GM12878 (cell line): ENCODE results near the gene FAM8A1. TPM values are rescaled to one million over a fixed set of nuclear protein-coding genes. Genes with fewer than 3 reads are reported as not detected.

ENCODE experiments used
- ATAC-seq: fragments of 200-7000 bp; cut with Tn5 transposase; 3 replicates; pipeline ENCODE4 v1.9.1; 2020; ENCODE audit warnings: mild to moderate bottlenecking, moderate library complexity
- BruUV-seq: library from RNA; stranded (reverse); fragments of 400-500 nt; replicated peaks from 2 replicates; lab custom pipeline; 2021; lab: Mats Ljungman, UMichigan
- CTCF ChIA-PET: fragments of 300-600 bp; sonication (Branson Sonifier 250); formaldehyde crosslinking; extraction: SDS; loops from one replicate; lab custom pipeline; 2021; ENCODE audit warnings: inconsistent platforms; lab: Yijun Ruan, JAX
- POLR2A ChIA-PET: fragments of 350-600 bp; formaldehyde crosslinking; extraction: SDS; loops from one replicate; lab custom pipeline; 2021; ENCODE audit warnings: inconsistent platforms; lab: Charles Lee
- RAD21 ChIA-PET: fragments of 300-600 bp; sonication (Branson Sonifier 250); formaldehyde crosslinking; loops from one replicate; lab custom pipeline; 2023; ENCODE audit warnings: antibody characterized with exemption; ENCODE audit not compliant: unreplicated experiment; lab: Charles Lee
- SMC1A ChIA-PET: fragments of 300-600 bp; sonication (Branson Sonifier 250); formaldehyde crosslinking; loops from one replicate; lab custom pipeline; 2023; ENCODE audit not compliant: unreplicated experiment, uncharacterized antibody; lab: Charles Lee
- DNase-seq: peaks from one replicate; pipeline ENCODE4 v3.0.0-alpha.2; 2011; ENCODE audit warnings: low read depth, low spot score
- FAIRE-seq: peaks from 3 replicates; lab custom pipeline; 2011; peaks lifted over from hg19 to GRCh38; lab: Jason Lieb, UNC
- H2AFZ ChIP-seq: 2 replicates; pipeline ENCODE4 v1.6.0; 2011; ENCODE audit warnings: low read depth, low read length, control low read depth; ENCODE audit not compliant: control insufficient read depth
- H3K27ac ChIP-seq: 2 replicates; pipeline ENCODE4 v1.5.1; 2011; ENCODE audit warnings: control low read depth; ENCODE audit not compliant: control insufficient read depth, insufficient read depth
- H3K27me3 ChIP-seq, 2 experiments: replicated peaks in 1 of 2; 2 replicates each; pipeline versions ENCODE4 v1.6.0 to v1.6.1; 2011; ENCODE audit warnings: low read length in 1 of 2; ENCODE audit not compliant: control insufficient read depth in 2 of 2, insufficient read depth in 2 of 2
- H3K36me3 ChIP-seq, 2 experiments: 2 replicates each; pipeline ENCODE4 v1.5.1; 2011; ENCODE audit warnings: low read length in 1 of 2; ENCODE audit not compliant: control insufficient read depth in 2 of 2, insufficient read depth in 2 of 2
- H3K4me1 ChIP-seq: 2 replicates; pipeline ENCODE4 v1.6.1; 2011; ENCODE audit warnings: mild to moderate bottlenecking, low read length, moderate library complexity, mixed read lengths; ENCODE audit not compliant: control insufficient read depth, insufficient read depth
- H3K4me2 ChIP-seq: 2 replicates; pipeline ENCODE4 v1.6.0; 2011; ENCODE audit warnings: control low read depth; ENCODE audit not compliant: control insufficient read depth, insufficient read depth
- H3K4me3 ChIP-seq: fragments of 200-600 bp; sonication (generic); 2 replicates; pipeline ENCODE4 v1.5.1; 2016
- H3K79me2 ChIP-seq: 2 replicates; pipeline ENCODE4 v1.6.0; 2011; ENCODE audit warnings: low read length; ENCODE audit not compliant: control insufficient read depth, insufficient read depth
- H3K9ac ChIP-seq: 2 replicates; pipeline ENCODE4 v1.8.0; 2011; ENCODE audit warnings: low read length, control low read depth, mixed read lengths; ENCODE audit not compliant: control insufficient read depth, insufficient read depth
- H3K9me3 ChIP-seq: replicated peaks from 3 replicates; pipeline ENCODE4 v1.5.1; 2011; ENCODE audit warnings: mild to moderate bottlenecking, low read length; ENCODE audit not compliant: control insufficient read depth, insufficient read depth
- H4K20me1 ChIP-seq: 2 replicates; pipeline ENCODE4 v1.6.0; 2011; ENCODE audit not compliant: control insufficient read depth, insufficient read depth
- BRCA1 ChIP-seq: IDR thresholded peaks from 2 replicates; pipeline ENCODE4 v1.6.1; 2011; ENCODE audit warnings: low read depth, low read length, improper control_type of control experiment
- DPF2 ChIP-seq: fragments of 450-650 bp; IDR thresholded peaks from 2 replicates; pipeline ENCODE4 v1.6.1; 2017; ENCODE audit warnings: mild to moderate bottlenecking
- HCFC1 ChIP-seq: fragments of 150-350 bp; IDR thresholded peaks from 2 replicates; pipeline ENCODE4 v1.6.1; 2014; ENCODE audit warnings: low read length
- JUND ChIP-seq: IDR thresholded peaks from 2 replicates; pipeline ENCODE4 v1.6.1; 2012; ENCODE audit warnings: low read depth, mild to moderate bottlenecking, low read length, improper control_type of control experiment, moderate library complexity
- KDM1A ChIP-seq: fragments of 200-600 bp; sonication (generic); IDR thresholded peaks from 2 replicates; pipeline ENCODE4 v1.6.1; 2016; ENCODE audit warnings: borderline replicate concordance
- MEF2B ChIP-seq: fragments of 450-650 bp; IDR thresholded peaks from 2 replicates; pipeline ENCODE4 v1.6.1; 2018; ENCODE audit warnings: mild to moderate bottlenecking, moderate library complexity; ENCODE audit not compliant: partially characterized antibody, poor library complexity, severe bottlenecking
- MTA3 ChIP-seq: IDR thresholded peaks from 2 replicates; pipeline ENCODE4 v1.6.1; 2012; ENCODE audit warnings: low read length, inconsistent platforms, borderline replicate concordance
- STAT3 ChIP-seq: IDR thresholded peaks from 2 replicates; pipeline ENCODE4 v1.6.1; 2011; ENCODE audit warnings: low read depth, low read length, improper control_type of control experiment
- WGBS: methylation state at CpG from one replicate; pipeline ENCODE4 v1.1.6; 2016; ENCODE audit warnings: low lambda C conversion rate; ENCODE audit not compliant: insufficient replicate concordance, insufficient coverage; ENCODE audit errors: missing lambda C conversion rate; 5-methylcytosine and 5-hydroxymethylcytosine counted together
- in situ Hi-C: fragments of 300-500 bp; cut with MboI; formaldehyde crosslinking; loops from 9 replicates; pipeline ENCODE4 v1.14.3; 2018; ENCODE audit warnings: mixed read lengths
- intact Hi-C: fragments of 100-400 bp; cut with micrococcal nuclease; formaldehyde crosslinking; loops from one replicate; pipeline ENCODE4 v1.14.2; 2022; ENCODE audit not compliant: unreplicated experiment
- polyA plus RNA-seq, 11 experiments: library from polyadenylated mRNA; depleted of rRNA in 4 of 11; unstranded in 6 of 11; stranded (reverse) in 5 of 11; fragments of >200 nt; fragmentation: Nextera tagmentation in 4 of 11; fragmentation: Illumina TruSeq in 1 of 11; extraction: Ambion mirVana in 4 of 11; extraction: Trizol in 1 of 11; gene quantifications; 1 replicate in 1 of 11; 2 replicates in 10 of 11; pipeline versions ENCODE4 v1.2.1 to v1.2.3, GENCODE V29; 2011 to 2016; ENCODE audit warnings: inconsistent platforms in 2 of 11, missing spikeins in 2 of 11, low read depth in 1 of 11
- total RNA-seq, 4 experiments: library from RNA; depleted of rRNA in 3 of 4; stranded (reverse); fragments of >200 nt in 3 of 4; fragmentation: Illumina TruSeq in 1 of 4; extraction: Trizol in 1 of 4; gene quantifications; 2 replicates each; pipeline versions ENCODE4 v1.2.1 to v1.2.3, GENCODE V29; 2013 to 2021
- TF ChIP-seq, protein P1 (sequence below): IDR thresholded peaks from 2 replicates; pipeline ENCODE4 v1.6.1; 2011; ENCODE audit warnings: mild to moderate bottlenecking, low read depth, low read length, moderate library complexity; ENCODE audit not compliant: insufficient replicate concordance
- TF ChIP-seq, protein P2 (sequence below): fragments of 450-650 bp; conservative IDR thresholded peaks from 2 replicates; pipeline ENCODE4 v1.6.1; 2017; ENCODE audit warnings: mild to moderate bottlenecking, moderate library complexity

FAM8A1 gene
- total and polyA plus RNA-seq, 10 of the 15 experiments (the other 5 are each of a cell fraction or from before 2014, with no cell fraction given), result 1.4 to 7.4 (median 3.6) TPM

DNA sequence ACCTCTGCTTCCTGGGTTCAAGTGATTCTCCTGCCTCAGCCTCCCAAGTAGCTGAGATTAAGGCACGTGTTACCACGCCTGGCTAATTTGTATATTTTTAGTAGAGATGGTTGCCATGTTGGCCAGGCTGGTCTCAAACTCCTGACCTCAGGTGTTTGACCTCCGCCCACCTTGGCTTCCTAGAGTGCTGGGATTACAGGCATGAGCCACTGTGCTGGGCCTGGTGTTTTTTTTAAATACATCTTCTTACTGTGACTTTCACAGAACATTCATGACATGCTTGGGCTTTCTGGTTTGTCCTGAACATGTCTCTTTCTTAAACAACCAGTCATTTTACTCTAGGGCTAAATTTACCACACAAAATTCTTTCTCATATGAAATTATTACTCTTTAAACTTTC lies 34.7 kb upstream of the FAM8A1 start:
- Histone ChIP-seq H3K27me3 (no peaks in the 10 kb centered on the region), H3K79me2 (no peaks in the 10 kb centered on the region), H3K27ac (no peak overlapping the region), H3K4me1 (no peaks in the 10 kb centered on the region), H3K9ac (no peak overlapping the region), H4K20me1 (no peaks in the 10 kb centered on the region), H3K36me3 (no peaks in the 10 kb centered on the region), H3K9me3 (no peaks in the 10 kb centered on the region; the same call in 2 of the 3 replicates), H2AFZ (no peak overlapping the region), H3K4me3 (no peak overlapping the region), H3K4me2 (no peak overlapping the region)
- ChIA-PET CTCF (no interaction called here), SMC1A (interaction anchor here (0.6 kb wide), 1 partner anchor 315 kb away, joined by 3 read pairs; no protein-coding TSS in a partner anchor), POLR2A (no interaction called here), RAD21 (no interaction called here)
- TF ChIP-seq HCFC1, result no peak
- TF ChIP-seq, protein P1, sequence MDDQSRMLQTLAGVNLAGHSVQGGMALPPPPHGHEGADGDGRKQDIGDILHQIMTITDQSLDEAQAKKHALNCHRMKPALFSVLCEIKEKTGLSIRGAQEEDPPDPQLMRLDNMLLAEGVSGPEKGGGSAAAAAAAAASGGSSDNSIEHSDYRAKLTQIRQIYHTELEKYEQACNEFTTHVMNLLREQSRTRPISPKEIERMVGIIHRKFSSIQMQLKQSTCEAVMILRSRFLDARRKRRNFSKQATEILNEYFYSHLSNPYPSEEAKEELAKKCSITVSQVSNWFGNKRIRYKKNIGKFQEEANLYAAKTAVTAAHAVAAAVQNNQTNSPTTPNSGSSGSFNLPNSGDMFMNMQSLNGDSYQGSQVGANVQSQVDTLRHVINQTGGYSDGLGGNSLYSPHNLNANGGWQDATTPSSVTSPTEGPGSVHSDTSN, result no peak
- TF ChIP-seq DPF2, result no peak
- no peak for TF ChIP-seq BRCA1
- TF ChIP-seq, protein P2, sequence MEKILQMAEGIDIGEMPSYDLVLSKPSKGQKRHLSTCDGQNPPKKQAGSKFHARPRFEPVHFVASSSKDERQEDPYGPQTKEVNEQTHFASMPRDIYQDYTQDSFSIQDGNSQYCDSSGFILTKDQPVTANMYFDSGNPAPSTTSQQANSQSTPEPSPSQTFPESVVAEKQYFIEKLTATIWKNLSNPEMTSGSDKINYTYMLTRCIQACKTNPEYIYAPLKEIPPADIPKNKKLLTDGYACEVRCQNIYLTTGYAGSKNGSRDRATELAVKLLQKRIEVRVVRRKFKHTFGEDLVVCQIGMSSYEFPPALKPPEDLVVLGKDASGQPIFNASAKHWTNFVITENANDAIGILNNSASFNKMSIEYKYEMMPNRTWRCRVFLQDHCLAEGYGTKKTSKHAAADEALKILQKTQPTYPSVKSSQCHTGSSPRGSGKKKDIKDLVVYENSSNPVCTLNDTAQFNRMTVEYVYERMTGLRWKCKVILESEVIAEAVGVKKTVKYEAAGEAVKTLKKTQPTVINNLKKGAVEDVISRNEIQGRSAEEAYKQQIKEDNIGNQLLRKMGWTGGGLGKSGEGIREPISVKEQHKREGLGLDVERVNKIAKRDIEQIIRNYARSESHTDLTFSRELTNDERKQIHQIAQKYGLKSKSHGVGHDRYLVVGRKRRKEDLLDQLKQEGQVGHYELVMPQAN, result no peak
- TF ChIP-seq MTA3, result no peak
- no peak for TF ChIP-seq MEF2B
- TF ChIP-seq KDM1A, result no peak
- no peak for TF ChIP-seq STAT3
- no peak for TF ChIP-seq JUND
- FAIRE-seq, result no peak
- in situ Hi-C loops (no loop called here), intact Hi-C loops (no loop called here)
- no peak for DNase-seq
- 18% methylated on average over 3 of the region's 3 CpGs for WGBS
- no TSS peak for BruUV-seq
- ATAC-seq, result no peak
